ENCODE results near the gene GTF2H4. TPM values are rescaled to one million over a fixed set of nuclear protein-coding genes. Genes with fewer than 3 reads are reported as not detected.

Gene GTF2H4
- total RNA-seq, 1 experiment from 2014 or later = 43.9 TPM

GRCh38 chr6:30896541-30896940 is 11.5 kb upstream of the GTF2H4 start:
- H3K27me3 ChIP-seq (ENCODE audit: insufficient read depth, low read depth) = no peaks in the 10 kb centered on the region
- H4K20me1 ChIP-seq (ENCODE audit: insufficient read depth) = no peaks in the 10 kb centered on the region; the same call in 1 of the 2 replicates
- no peak overlapping the region for H3K27ac ChIP-seq
- H3K9me3 ChIP-seq (ENCODE audit: insufficient read depth, low read depth) = no peaks in the 10 kb centered on the region
- H2AFZ ChIP-seq = no peak overlapping the region
- H3K79me2 ChIP-seq (ENCODE audit: low read depth) = no peaks in the 10 kb centered on the region
- ChIA-PET POLR2A (ENCODE audit: unreplicated experiment) (no interaction called here), CTCF (no interaction called here)
- TF ChIP-seq CTCF (conservative IDR thresholded peaks at IDR 0.05) (no peak), EZH2 (IDR thresholded peaks at IDR 0.05; ENCODE audit: low read depth) (no peak)
- H3K36me3 ChIP-seq (ENCODE audit: low read depth) = peaks cover 29% of the 10 kb centered on the region
- peaks cover 36% of the 10 kb centered on the region for H3F3A ChIP-seq (ENCODE audit: insufficient read depth, low read depth)
- no TSS peak for BruUV-seq (replicated peaks)
- no peaks in the 10 kb centered on the region for H3K4me1 ChIP-seq (replicated peaks; ENCODE audit: insufficient read depth)
- no peak for DNase-seq
- no peaks in the 10 kb centered on the region for H3K9me2 ChIP-seq (ENCODE audit: insufficient read depth)
- H3K4me2 ChIP-seq = no peak overlapping the region
- intact Hi-C loops (cut with micrococcal nuclease; ENCODE audit: unreplicated experiment) = no loop called here
- no peak overlapping the region for H3K4me3 ChIP-seq

- H3K36me3 ChIP-seq (ENCODE audit: low read depth) = peaks cover 25% of the 10 kb centered on the region
- no peaks in the 10 kb centered on the region for H3K79me2 ChIP-seq (ENCODE audit: low read depth)
- H3K27ac ChIP-seq = no peak overlapping the region
- H3K4me3 ChIP-seq = no peak overlapping the region
- H3K4me1 ChIP-seq (replicated peaks; ENCODE audit: insufficient read depth) = no peaks in the 10 kb centered on the region
- POLR2A ChIA-PET (ENCODE audit: unreplicated experiment) = no interaction called here
- peaks cover 38% of the 10 kb centered on the region for H3F3A ChIP-seq (ENCODE audit: insufficient read depth, low read depth)
- H3K9me2 ChIP-seq (ENCODE audit: insufficient read depth) = no peaks in the 10 kb centered on the region
- no peak for DNase-seq
- H2AFZ ChIP-seq = no peak overlapping the region
- H3K9me3 ChIP-seq (ENCODE audit: insufficient read depth, low read depth) = no peaks in the 10 kb centered on the region
- no peaks in the 10 kb centered on the region for H3K27me3 ChIP-seq (ENCODE audit: insufficient read depth, low read depth)
- BruUV-seq (replicated peaks) = no TSS peak
- CTCF ChIA-PET = no interaction called here
- H3K4me2 ChIP-seq = no peak overlapping the region
- H4K20me1 ChIP-seq (ENCODE audit: insufficient read depth) = no peaks in the 10 kb centered on the region; the same call in 1 of the 2 replicates
- intact Hi-C loops (cut with micrococcal nuclease; ENCODE audit: unreplicated experiment) = no loop called here
- no peak for TF ChIP-seq CTCF (conservative IDR thresholded peaks at IDR 0.05)
- no peak for TF ChIP-seq EZH2 (IDR thresholded peaks at IDR 0.05; ENCODE audit: low read depth)
Measured at GRCh38 chr6:30897882-30898281, 10.1 kb upstream of the GTF2H4 start.

GRCh38 chr6:30898750-30899360 is 9.2 kb upstream of the GTF2H4 start:
- TF ChIP-seq EZH2 (IDR thresholded peaks at IDR 0.05; ENCODE audit: low read depth) = no peak
- no peak for TF ChIP-seq CTCF (conservative IDR thresholded peaks at IDR 0.05)
- CTCF ChIA-PET = no interaction called here
- intact Hi-C loops (cut with micrococcal nuclease; ENCODE audit: unreplicated experiment) = no loop called here

More at GRCh38 chr6:30898750-30899360, 9.2 kb upstream of the GTF2H4 start:
- Histone ChIP-seq H3K9me2 (ENCODE audit: insufficient read depth) (no peaks in the 10 kb centered on the region), H2AFZ (no peak overlapping the region), H3K9me3 (ENCODE audit: insufficient read depth, low read depth) (no peaks in the 10 kb centered on the region), H3K4me1 (replicated peaks; ENCODE audit: insufficient read depth) (no peaks in the 10 kb centered on the region), H3K27ac (no peak overlapping the region), H3K36me3 (ENCODE audit: low read depth) (peaks cover 25% of the 10 kb centered on the region), H3K27me3 (ENCODE audit: insufficient read depth, low read depth) (no peaks in the 10 kb centered on the region), H3F3A (ENCODE audit: insufficient read depth, low read depth) (peaks cover 43% of the 10 kb centered on the region), H3K4me2 (no peak overlapping the region), H3K79me2 (ENCODE audit: low read depth) (no peaks in the 10 kb centered on the region), H3K4me3 (no peak overlapping the region), H4K20me1 (ENCODE audit: insufficient read depth) (no peaks in the 10 kb centered on the region; the same call in 1 of the 2 replicates)
- no peak for DNase-seq
- BruUV-seq (replicated peaks) = no TSS peak
- POLR2A ChIA-PET (ENCODE audit: unreplicated experiment) = interaction anchor here (0.6 kb wide), 1 partner anchor 16 kb away, joined by 4 read pairs; no protein-coding TSS in a partner anchor

All from PC-9 (cell line).